GM12801 (cell line): ENCODE measurements around the gene THEMIS.

Source experiments
- TF ChIP-seq, protein P1 (sequence below): IDR thresholded peaks from one replicate; pipeline ENCODE4 v1.5.1; 2011; ENCODE audit warnings: control low read depth; ENCODE audit not compliant: insufficient read length; ENCODE audit errors: extremely low read depth

THEMIS gene

GRCh38 chr6:127907960-127908640, 7.2 kb upstream of the THEMIS start:
- TF ChIP-seq, protein P1, sequence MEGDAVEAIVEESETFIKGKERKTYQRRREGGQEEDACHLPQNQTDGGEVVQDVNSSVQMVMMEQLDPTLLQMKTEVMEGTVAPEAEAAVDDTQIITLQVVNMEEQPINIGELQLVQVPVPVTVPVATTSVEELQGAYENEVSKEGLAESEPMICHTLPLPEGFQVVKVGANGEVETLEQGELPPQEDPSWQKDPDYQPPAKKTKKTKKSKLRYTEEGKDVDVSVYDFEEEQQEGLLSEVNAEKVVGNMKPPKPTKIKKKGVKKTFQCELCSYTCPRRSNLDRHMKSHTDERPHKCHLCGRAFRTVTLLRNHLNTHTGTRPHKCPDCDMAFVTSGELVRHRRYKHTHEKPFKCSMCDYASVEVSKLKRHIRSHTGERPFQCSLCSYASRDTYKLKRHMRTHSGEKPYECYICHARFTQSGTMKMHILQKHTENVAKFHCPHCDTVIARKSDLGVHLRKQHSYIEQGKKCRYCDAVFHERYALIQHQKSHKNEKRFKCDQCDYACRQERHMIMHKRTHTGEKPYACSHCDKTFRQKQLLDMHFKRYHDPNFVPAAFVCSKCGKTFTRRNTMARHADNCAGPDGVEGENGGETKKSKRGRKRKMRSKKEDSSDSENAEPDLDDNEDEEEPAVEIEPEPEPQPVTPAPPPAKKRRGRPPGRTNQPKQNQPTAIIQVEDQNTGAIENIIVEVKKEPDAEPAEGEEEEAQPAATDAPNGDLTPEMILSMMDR: no peak

- TF ChIP-seq, protein P1: no peak
Observed at GRCh38 chr6:127904160-127904559, 3.3 kb upstream of the THEMIS start.

DNA sequence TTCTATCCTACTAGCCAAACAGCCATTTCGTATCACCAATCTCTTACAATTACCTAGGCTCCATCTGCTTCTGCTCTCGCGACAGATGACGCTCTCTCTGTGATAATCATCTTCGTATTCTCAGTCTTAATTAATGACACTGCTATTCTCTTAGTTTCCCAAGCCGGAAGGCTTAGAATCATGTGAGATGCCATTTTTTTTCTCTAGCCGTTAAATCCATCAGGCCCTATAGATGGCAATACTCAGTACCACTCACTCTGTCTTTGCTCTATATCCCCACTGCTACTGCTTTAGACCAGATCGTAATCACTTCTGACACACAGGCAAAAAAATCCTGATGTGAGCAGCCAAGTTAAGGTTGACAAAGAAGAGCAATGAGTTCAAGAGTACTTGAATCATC, 2.1 kb upstream of the THEMIS start:
- TF ChIP-seq, protein P1: no peak

DNA sequence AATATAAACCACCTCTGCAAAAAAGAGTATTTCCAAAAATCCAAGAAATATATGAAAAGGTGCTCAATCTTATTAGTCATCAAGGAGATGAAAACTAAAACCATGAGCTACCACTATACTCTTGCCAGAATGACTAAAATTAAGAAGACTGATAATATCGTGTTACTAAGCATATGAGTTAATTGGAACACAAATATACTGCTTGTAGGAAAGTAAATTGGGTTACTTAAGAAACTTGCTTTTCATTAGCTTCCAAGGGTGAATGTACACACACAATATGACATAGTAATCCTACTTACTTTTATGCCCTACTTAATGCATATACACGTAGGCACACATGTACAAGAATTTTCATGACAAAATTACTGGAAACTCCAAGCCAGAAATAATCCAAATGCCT, 3.4 kb downstream of the THEMIS start:
- TF ChIP-seq, protein P1: no peak

GRCh38 chr6:127894051-127894450, 6.8 kb downstream of the THEMIS start:
- TF ChIP-seq, protein P1: no peak

DNA sequence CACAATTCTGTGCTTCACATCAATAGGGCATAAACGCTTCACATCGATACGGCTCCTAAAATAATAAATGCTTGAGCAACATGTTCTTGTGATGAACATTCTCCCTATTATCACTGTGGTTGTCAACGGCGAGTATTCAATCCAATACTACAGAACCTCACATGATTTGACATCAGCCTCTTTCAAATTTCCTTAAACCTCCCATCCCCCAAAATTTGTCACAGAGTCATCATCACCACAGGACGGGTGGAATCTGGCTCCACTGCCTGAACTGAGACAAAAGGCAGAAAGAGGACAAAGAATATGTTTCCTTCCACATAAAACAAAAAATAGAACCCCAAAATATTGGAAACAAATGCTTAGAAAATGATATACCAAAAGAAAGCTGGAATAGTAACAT, 7.3 kb downstream of the THEMIS start:
- TF ChIP-seq, protein P1: no peak

- TF ChIP-seq, protein P1: no peak
Observed at GRCh38 chr6:127891731-127892326, 9.0 kb downstream of the THEMIS start.
